HG03565 (cell line): ENCODE measurements around the gene RAB26.
"Not testable (repeated sequence)": the region's sequence is repeated elsewhere in the genome, so short reads cannot be mapped to it uniquely, and the experiment has no call there.

Experiments used
- ATAC-seq: cut with Tn5 transposase; IDR thresholded peaks from one replicate; pipeline ENCODE4 v1.9.1; 2021; ENCODE audit warnings: mild to moderate bottlenecking, moderate library complexity; ENCODE audit not compliant: unreplicated experiment

Gene RAB26

DNA sequence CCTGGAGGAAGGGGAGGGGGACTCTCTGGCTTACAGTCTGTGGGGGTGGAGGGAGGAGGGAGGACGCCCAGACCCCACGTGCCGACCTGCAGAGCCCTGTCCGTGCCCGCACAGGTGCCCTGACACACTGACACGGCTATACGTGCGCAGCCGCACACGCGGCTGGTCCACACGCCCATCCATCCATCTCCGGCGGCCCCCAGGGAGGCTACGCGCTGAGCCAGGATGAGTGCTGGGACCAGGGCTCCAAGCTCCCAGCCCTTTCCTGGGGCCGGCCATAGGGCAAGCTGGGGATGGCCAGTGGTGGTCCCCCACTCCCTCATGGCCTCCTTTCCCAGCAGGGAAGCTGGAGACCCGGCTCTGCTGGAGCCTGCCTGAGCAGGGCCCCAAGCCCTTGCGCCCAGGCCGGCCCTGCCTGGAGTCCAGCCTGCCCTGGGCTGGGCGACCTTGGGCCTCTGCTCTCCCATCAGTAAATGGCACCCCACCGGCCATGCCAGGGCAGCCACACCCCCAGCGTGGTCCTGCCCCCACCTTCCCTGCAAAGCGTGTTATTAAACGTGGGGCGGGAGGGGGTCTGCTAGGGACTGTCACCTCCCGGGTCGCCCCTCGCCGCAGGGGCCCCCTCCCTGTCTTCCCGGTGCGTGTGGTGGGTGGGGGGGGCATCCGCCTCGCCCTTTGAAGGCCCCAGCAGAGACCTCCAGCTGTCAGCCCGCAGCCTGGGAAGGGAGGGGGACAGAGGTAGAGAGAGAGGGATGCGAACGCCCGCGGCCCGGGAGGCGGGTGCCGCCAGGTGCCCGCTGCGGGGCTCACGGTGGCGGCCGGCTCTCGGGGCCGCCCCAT, 47.1 kb downstream of the RAB26 start:
- no peak for ATAC-seq

DNA sequence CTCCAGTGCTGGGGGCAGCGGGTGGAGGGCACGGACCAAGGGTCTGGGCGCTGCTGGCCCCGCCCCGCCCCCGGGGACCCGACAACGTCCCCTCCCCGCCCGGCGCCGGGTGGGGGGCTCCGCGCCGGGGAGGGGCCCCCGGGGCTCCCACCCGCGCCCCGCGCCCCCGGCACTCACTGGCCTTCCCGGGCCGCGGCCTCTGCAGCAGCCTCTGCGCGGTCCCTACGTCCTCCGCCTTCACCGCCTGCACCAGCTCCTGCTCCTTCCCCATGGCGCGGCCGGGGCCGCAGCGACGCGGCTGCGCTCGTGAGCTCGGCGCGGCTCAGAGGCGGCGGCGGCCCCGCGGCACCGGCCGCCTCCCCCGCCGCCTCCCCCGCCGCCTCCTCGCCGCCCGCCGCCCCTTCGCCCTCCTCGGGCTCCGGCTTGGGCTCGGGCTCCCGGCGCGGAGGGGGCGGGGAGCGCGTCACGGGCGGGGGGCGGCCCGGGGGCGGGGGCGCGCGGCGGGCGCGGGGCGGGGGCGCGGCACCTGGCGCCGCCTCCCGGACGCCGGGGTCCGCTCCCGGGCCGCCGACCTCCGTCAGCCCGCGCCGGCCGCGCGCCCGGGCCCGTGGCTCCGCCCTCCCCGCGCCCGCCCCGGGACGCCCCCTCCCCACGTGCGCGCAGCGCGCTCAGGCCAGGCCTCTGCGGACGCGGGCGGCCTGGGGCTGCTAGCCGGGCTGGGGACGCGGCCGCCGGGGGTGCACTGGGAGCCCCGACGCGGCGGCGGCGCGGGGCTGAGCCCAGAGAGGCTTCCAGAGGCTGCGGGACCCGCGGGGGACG, 47.9 kb downstream of the RAB26 start, which contains the start of gene CASKIN1:
Gene CASKIN1 (minus strand): TSS at position 444 of the 819 bp plus-strand sequence. CDS start 173 bp downstream, at position 271.
- no peak for ATAC-seq

DNA sequence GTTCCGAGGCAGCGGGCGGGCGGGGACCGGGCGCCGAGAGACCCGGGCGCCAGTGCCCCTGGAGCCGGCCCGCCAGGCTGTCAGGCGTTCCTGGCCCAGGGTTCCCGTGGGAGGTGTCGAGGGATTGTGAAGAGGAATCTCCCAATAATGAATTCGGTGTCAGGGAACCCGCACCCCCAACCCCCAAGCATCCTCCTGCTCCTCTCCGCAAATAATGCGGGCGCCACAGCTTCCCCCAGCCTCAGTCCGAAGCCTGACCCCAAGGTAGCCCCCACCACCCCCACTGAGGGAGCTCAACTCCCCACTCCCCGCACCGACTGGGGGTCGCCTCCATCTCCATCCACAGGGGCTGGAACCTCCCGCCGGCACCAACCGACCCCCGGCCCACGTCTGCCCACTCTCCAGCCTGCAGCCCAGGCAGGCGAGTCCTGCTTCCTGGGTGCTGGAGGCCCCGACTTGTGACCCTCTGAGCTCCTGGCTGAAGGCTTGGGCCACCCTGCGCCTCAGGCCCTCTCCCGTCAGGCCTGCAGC, 48.6 kb downstream of the RAB26 start:
- ATAC-seq: no peak

DNA sequence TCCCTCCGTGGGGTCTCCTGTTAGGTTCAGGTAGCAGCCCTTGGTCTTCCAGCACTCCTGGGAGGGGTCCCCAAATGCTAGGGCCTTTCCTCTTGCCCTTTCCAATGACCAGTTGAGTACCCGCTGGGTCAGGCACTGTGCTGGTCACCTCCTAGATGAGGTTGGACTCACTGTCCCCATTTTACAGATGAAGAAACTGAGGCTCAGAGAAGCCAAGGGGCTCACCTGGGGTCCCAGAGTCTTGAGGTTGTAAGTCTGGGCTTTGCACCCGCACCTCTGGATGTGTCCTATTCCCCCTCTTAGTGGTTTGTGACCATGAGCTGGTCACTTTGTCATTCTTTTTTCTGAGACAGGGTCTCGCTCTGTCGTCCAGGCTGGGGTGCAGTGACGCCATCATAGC, 49.3 kb downstream of the RAB26 start:
- ATAC-seq: no peak

DNA sequence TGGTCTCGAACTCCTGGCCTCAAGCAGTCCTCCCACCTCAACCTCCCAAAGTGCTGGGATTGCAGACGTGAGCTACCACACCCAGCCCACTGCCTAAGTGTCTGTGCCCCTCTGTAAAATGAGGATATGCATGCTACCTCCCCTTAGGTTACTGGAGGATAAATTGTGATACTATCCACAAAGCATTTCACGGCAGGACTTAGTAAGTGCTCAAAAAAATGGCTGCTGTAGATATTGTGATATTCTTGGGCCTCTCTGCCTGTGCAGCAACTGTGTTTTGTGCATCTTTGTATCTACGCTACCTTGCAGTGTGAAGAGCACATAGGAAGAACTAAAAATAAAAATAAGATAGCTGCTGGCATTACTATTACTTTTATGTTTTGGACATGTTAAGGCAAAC, 49.9 kb downstream of the RAB26 start:
- ATAC-seq: no peak

DNA sequence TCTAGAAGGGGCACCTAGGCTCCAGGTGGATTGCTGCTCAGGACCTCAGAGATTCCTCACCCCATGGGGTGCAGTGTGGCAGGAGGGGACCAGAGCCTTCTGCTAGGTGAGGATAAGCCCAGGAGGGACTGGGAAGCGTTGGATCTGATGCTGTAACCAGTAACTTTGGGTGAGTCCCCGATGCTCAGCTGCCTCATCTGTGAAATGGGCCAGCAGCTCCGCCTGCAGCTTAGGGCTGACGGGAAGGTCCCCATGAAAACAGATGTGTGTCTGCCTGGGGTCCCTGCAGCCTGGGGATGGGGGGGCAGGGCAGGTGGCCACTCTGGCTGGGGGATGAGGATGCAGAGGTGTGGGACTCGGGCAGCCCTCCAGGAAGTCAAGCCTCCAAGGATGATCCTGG, 50.7 kb downstream of the RAB26 start:
- ATAC-seq: no peak

DNA sequence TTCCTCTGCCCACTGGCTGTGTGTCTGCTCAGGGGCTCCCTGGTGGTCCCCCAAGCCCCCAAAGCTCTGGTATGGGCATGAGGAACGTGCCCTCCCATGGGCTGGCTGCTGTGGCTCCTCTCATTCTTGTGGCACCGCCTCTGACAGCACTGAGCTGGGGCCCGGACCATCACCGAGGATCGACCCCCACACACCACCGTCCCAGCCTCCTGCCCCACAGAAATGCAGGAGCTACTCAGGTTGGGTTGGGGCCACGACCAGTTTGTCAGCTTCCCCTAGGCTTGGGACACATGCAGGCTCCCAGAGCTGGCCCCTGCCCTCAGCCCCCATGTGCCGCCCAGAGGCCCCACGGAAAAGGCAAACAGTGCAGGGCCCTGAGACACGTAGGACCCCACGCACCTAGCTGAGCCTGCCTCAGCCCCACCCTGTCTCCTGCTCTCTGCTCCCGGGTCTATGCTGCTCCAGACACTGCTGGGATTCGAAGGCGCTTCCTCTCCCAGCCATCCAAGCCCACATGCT, 51.3 kb downstream of the RAB26 start:
- no peak for ATAC-seq

DNA sequence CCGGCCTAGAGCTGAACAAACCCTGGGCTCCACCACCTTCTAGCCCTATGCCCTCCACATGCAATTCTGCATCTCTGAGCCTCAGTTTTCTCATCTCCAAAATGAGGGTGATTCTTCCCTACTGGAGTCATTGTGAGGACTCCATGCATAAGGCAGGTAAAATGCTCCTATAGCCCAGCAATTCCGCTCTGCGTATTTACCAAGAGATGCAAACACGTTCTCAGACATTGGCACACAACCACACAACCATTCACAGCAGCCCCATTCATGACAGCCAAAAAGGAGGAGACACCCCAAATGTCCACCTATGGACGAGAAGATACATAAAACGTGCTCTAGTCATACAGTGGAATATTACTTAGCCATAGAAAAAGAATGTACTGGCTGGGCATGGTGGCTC, 51.9 kb downstream of the RAB26 start:
- no peak for ATAC-seq

DNA sequence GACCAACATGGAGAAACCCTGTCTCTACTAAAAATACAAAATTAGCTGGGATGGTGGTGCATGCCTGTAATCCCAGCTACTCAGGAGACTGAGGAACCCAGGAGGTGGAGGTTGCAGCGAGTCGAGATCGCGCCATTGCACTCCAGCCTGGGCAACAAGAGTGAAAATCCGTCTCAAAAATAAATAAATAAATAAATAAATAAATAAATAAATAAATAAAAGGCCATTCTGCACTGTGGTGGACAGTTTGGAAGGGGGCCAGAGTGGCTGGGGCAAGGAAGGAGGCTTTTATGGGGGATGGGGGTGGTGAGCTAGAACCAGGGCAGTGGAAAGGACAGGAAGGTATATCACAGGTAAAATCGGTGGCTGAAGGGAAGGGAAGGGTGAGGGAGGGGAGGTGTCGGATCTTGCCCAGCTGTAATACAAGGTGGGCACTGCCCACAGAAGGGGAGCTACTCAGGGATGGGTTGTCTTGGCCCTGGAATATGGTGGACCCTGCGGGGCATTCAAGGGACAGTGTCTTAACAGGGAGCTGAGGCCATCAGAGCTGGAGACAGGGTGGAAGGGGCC, 54.8 kb downstream of the RAB26 start:
- ATAC-seq: not testable (repeated sequence)
